ENCODE measurements around the gene PRKAR1B. TPM values are rescaled to one million over a fixed set of nuclear protein-coding genes. Genes with fewer than 3 reads are reported as not detected.
"Not testable (repeated sequence)": the region's sequence is repeated elsewhere in the genome, so short reads cannot be mapped to it uniquely, and the experiment has no call there.

Gene PRKAR1B
- total RNA-seq, 1 donor from 2014 or later = 82.4 TPM

- DNase-seq = no peak
Measured at GRCh38 chr7:552868-553635, 174.0 kb downstream of the PRKAR1B start.

GRCh38 chr7:552151-552867 is 174.8 kb downstream of the PRKAR1B start:
- not testable (repeated sequence) for DNase-seq

- not testable (repeated sequence) for DNase-seq
Measured at GRCh38 chr7:551615-551970, 175.5 kb downstream of the PRKAR1B start.

- no peak for DNase-seq
Measured at GRCh38 chr7:550881-551614, 176.0 kb downstream of the PRKAR1B start.

GRCh38 chr7:549891-550625 is 177.0 kb downstream of the PRKAR1B start:
- no peak for DNase-seq

GRCh38 chr7:549066-549890 is 177.8 kb downstream of the PRKAR1B start:
- no peak for DNase-seq

- no peak for DNase-seq
Measured at GRCh38 chr7:548401-548800, 178.7 kb downstream of the PRKAR1B start.

GRCh38 chr7:545470-545869 is 181.6 kb downstream of the PRKAR1B start:
- no peak for DNase-seq

GRCh38 chr7:544338-545221 is 182.5 kb downstream of the PRKAR1B start:
- DNase-seq = no peak

GRCh38 chr7:543501-544337 is 183.4 kb downstream of the PRKAR1B start:
- no peak for DNase-seq

GRCh38 chr7:542713-543500 is 184.2 kb downstream of the PRKAR1B start:
- DNase-seq = peak; percentile 83

- DNase-seq = no peak
Measured at GRCh38 chr7:542131-542712, 184.9 kb downstream of the PRKAR1B start.

GRCh38 chr7:541661-542060 is 185.4 kb downstream of the PRKAR1B start:
- DNase-seq = no peak

- DNase-seq = no peak
Measured at GRCh38 chr7:540997-541396, 186.1 kb downstream of the PRKAR1B start.

- DNase-seq = no peak
Measured at GRCh38 chr7:540579-540978, 186.5 kb downstream of the PRKAR1B start.

- no peak for DNase-seq
Measured at GRCh38 chr7:539731-540411, 187.2 kb downstream of the PRKAR1B start.

GRCh38 chr7:538764-539685 is 188.1 kb downstream of the PRKAR1B start:
- DNase-seq = no peak

All from dermis blood vessel endothelial cell (primary cell).